Measurements from ENCODE around the gene MORC2. TPM values are rescaled to one million over a fixed set of nuclear protein-coding genes. Genes with fewer than 3 reads are reported as not detected.

Gene MORC2
- total RNA-seq, 1 donor from 2014 or later = 28.7 TPM

DNA sequence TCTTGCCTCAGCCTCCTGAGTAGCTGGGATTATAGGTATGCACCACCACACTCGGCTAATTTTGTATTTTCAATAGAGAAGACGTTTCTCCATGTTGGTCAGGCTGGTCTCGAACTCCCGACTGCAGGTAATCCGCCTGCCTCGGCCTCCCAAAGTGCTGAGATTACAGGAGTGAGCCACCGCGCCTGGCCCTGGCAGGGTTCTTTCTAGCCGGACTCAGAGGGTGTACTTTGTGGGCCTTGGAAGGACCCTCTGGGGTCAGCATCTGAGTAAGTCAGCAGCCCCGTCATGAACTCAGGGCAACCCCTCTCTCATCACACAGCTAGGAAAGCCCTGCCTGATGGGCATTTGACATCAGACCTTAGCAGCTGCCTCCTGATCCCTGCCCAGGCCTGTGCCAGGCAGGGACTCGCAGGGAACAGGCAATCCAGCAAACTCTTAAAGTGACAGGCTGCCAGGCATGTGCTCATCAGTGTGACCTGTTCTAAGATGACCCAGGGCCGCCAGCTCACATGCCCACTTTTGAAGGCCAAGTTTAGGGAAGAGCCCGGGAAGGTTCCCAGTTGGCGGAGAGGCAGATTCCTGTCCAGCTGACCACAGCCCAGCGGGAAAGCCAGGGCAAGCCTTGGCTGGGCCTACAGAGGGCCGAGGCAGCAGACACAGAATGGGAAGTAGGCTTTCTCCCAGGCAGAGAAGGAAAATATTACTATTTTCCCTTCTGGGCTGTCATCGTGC, 92.9 kb downstream of the MORC2 start:
- DNase-seq (ENCODE audit: low spot score) = peak; percentile 73

Other genes starting within 250 kb of the MORC2 start
- 52.2 TPM for gene TUG1, start 491 bp upstream of the MORC2 start, total RNA-seq
- 78.5 TPM for gene SMTN, start 112.5 kb upstream of the MORC2 start, total RNA-seq
- 160 TPM for gene SELENOM, start 138.8 kb upstream of the MORC2 start, total RNA-seq
- 0.19 TPM for gene INPP5J, start 154.2 kb upstream of the MORC2 start, total RNA-seq
- gene PLA2G3, start 171.7 kb upstream of the MORC2 start, total RNA-seq = not detected
- gene RNF185, start 191.4 kb upstream of the MORC2 start, total RNA-seq = 39.0 TPM
- gene LIMK2, start 243.5 kb upstream of the MORC2 start, total RNA-seq = 52.1 TPM